H1 (cell line): ENCODE results near the gene IPO9. TPM values are rescaled to one million over a fixed set of nuclear protein-coding genes. Genes with fewer than 3 reads are reported as not detected.

Source experiments
- CTCF ChIA-PET: fragments of 300-600 bp; sonication (Branson Sonifier 250); formaldehyde crosslinking; loops from one replicate; lab custom pipeline; 2021; ENCODE audit not compliant: partially characterized antibody; lab: Charles Lee
- POLR2A ChIA-PET: fragments of 300-600 bp; sonication (Branson Sonifier 250); formaldehyde crosslinking; loops from one replicate; lab custom pipeline; 2021; ENCODE audit warnings: inconsistent platforms; ENCODE audit not compliant: partially characterized antibody; lab: Charles Lee
- DNase-seq, 2 experiments: peaks; one replicate each; pipeline versions ENCODE4 v3.0.0 to v3.0.0-alpha.2; 2010 to 2022; ENCODE audit warnings: low spot score in 2 of 2, low read depth in 1 of 2, mixed read lengths in 1 of 2
- FAIRE-seq: peaks from 2 replicates; lab custom pipeline; 2011; peaks lifted over from hg19 to GRCh38; lab: Jason Lieb, UNC
- H2AFZ ChIP-seq: 2 replicates; pipeline ENCODE4 v1.8.1; 2012; ENCODE audit warnings: low read length, inconsistent platforms
- H2AK5ac ChIP-seq: 2 replicates; pipeline ENCODE4 v1.6.1; 2013; ENCODE audit warnings: low read depth, low read length
- H2BK120ac ChIP-seq: replicated peaks from 2 replicates; pipeline ENCODE3; 2013; ENCODE audit warnings: low read depth, low read length, inconsistent platforms
- H2BK12ac ChIP-seq: 2 replicates; pipeline ENCODE4 v1.6.1; 2013; ENCODE audit warnings: low read depth, low read length
- H2BK15ac ChIP-seq: 2 replicates; pipeline ENCODE4 v1.6.1; 2013; ENCODE audit warnings: low read length
- H2BK20ac ChIP-seq: 2 replicates; pipeline ENCODE4 v1.6.1; 2013; ENCODE audit warnings: low read length
- H2BK5ac ChIP-seq: 2 replicates; pipeline ENCODE4 v1.6.1; 2013; ENCODE audit warnings: low read depth, low read length
- H3K14ac ChIP-seq: 2 replicates; pipeline ENCODE4 v1.6.1; 2013; ENCODE audit warnings: inconsistent platforms; ENCODE audit not compliant: insufficient read length
- H3K18ac ChIP-seq: 2 replicates; pipeline ENCODE4 v1.6.1; 2013; ENCODE audit warnings: low read length; ENCODE audit errors: extremely low read depth
- H3K23ac ChIP-seq: 2 replicates; pipeline ENCODE4 v1.6.1; 2013; ENCODE audit warnings: inconsistent platforms; ENCODE audit not compliant: insufficient read length
- H3K23me2 ChIP-seq: 2 replicates; pipeline ENCODE4 v1.6.1; 2013; ENCODE audit warnings: low read depth, low read length
- H3K27ac ChIP-seq: 2 replicates; pipeline ENCODE4 v1.6.1; 2011; ENCODE audit warnings: low read depth, low read length, inconsistent platforms
- H3K27me3 ChIP-seq, 4 experiments: replicated peaks in 1 of 4; 1 replicate in 1 of 4; 2 replicates in 3 of 4; pipeline versions ENCODE4 v1.6.1 to v1.8.1; 2011 to 2013; ENCODE audit warnings: low read length in 3 of 4, mild to moderate bottlenecking in 3 of 4, inconsistent platforms in 2 of 4, mixed read lengths in 2 of 4, moderate library complexity in 1 of 4; ENCODE audit not compliant: control insufficient read depth in 3 of 4, insufficient read depth in 3 of 4; ENCODE audit errors: extremely low read depth in 1 of 4
- H3K36me3 ChIP-seq, 4 experiments: 2 replicates each; pipeline versions ENCODE4 v1.6.1 to v1.8.1; 2011 to 2013; ENCODE audit warnings: mild to moderate bottlenecking in 4 of 4, low read length in 3 of 4, moderate library complexity in 2 of 4, control low read depth in 1 of 4, inconsistent platforms in 1 of 4; ENCODE audit not compliant: insufficient read depth in 4 of 4, control insufficient read depth in 2 of 4
- H3K4ac ChIP-seq: replicated peaks from 2 replicates; pipeline ENCODE3; 2013; ENCODE audit warnings: low read length, low read depth, mixed read lengths, inconsistent platforms; ENCODE audit not compliant: insufficient read length
- H3K4me1 ChIP-seq, 4 experiments: replicated peaks in 1 of 4; 1 replicate in 1 of 4; 2 replicates in 3 of 4; pipeline versions ENCODE4 v1.6.1 to v1.8.1; 2011 to 2013; ENCODE audit warnings: low read length in 3 of 4, inconsistent platforms in 2 of 4, mixed read lengths in 1 of 4; ENCODE audit not compliant: insufficient read depth in 4 of 4, control insufficient read depth in 3 of 4
- H3K4me2 ChIP-seq, 2 experiments: 2 replicates each; pipeline versions ENCODE4 v1.6.1 to v1.8.1; 2011 to 2013; ENCODE audit warnings: low read depth in 2 of 2, low read length in 2 of 2, control low read depth in 1 of 2, inconsistent platforms in 1 of 2, mild to moderate bottlenecking in 1 of 2; ENCODE audit not compliant: insufficient read depth in 1 of 2
- H3K4me3 ChIP-seq, 4 experiments: fragments of 200-600, 300-600 bp in 1 of 4; sonication (generic), shearing (Covaris generic), sonication (Bioruptor Twin) in 1 of 4; 2 replicates each; pipeline versions ENCODE4 v1.5.1 to v1.8.1; 2011 to 2016; ENCODE audit warnings: low read length in 4 of 4, low read depth in 3 of 4, control low read depth in 2 of 4, inconsistent platforms in 2 of 4, mild to moderate bottlenecking in 2 of 4, mixed read lengths in 1 of 4, moderate library complexity in 1 of 4; ENCODE audit not compliant: insufficient read depth in 2 of 4; ENCODE audit errors: extremely low read depth in 1 of 4
- H3K56ac ChIP-seq: replicated peaks from 2 replicates; pipeline ENCODE3; 2013; ENCODE audit warnings: low read depth, mild to moderate bottlenecking, mixed read lengths, low read length, inconsistent platforms; ENCODE audit not compliant: insufficient read length
- H3K79me1 ChIP-seq: 2 replicates; pipeline ENCODE4 v1.6.1; 2013; ENCODE audit warnings: low read depth, low read length, control low read depth
- H3K79me2 ChIP-seq, 2 experiments: 2 replicates each; pipeline versions ENCODE4 v1.6.1 to v1.8.1; 2012 to 2013; ENCODE audit warnings: low read length in 2 of 2, mild to moderate bottlenecking in 2 of 2, inconsistent platforms in 1 of 2; ENCODE audit not compliant: insufficient read depth in 2 of 2, control insufficient read depth in 1 of 2
- H3K9ac ChIP-seq, 4 experiments: replicated peaks in 1 of 4; 1 replicate in 1 of 4; 2 replicates in 3 of 4; pipeline versions ENCODE4 v1.6.1 to v1.8.1; 2011 to 2013; ENCODE audit warnings: low read depth in 3 of 4, low read length in 3 of 4, control low read depth in 2 of 4, mild to moderate bottlenecking in 2 of 4, moderate library complexity in 2 of 4, inconsistent platforms in 1 of 4; ENCODE audit errors: extremely low read depth in 1 of 4
- H3K9me3 ChIP-seq, 2 experiments: 2 replicates each; pipeline versions ENCODE4 v1.6.1 to v1.8.1; 2012 to 2013; ENCODE audit warnings: mild to moderate bottlenecking in 2 of 2, moderate library complexity in 2 of 2, control low read depth in 1 of 2, inconsistent platforms in 1 of 2, low read depth in 1 of 2, low read length in 1 of 2, mixed read lengths in 1 of 2; ENCODE audit not compliant: insufficient read depth in 2 of 2
- H4K20me1 ChIP-seq, 2 experiments: replicated peaks in 1 of 2; 2 replicates each; pipeline versions ENCODE3 to v1.8.1; 2011 to 2013; ENCODE audit warnings: inconsistent platforms in 2 of 2, low read length in 2 of 2, mild to moderate bottlenecking in 1 of 2; ENCODE audit not compliant: insufficient read depth in 2 of 2, control insufficient read depth in 1 of 2
- H4K5ac ChIP-seq: 2 replicates; pipeline ENCODE4 v1.6.1; 2013; ENCODE audit warnings: low read length, low read depth, mixed read lengths, inconsistent platforms; ENCODE audit not compliant: insufficient read length
- H4K8ac ChIP-seq: 2 replicates; pipeline ENCODE4 v1.8.0; 2013; ENCODE audit warnings: mild to moderate bottlenecking, moderate library complexity, low read length, inconsistent platforms; ENCODE audit not compliant: insufficient read depth; ENCODE audit errors: extremely low read depth
- H4K91ac ChIP-seq: replicated peaks from 2 replicates; pipeline ENCODE3; 2013; ENCODE audit warnings: low read length, mixed read lengths, inconsistent platforms; ENCODE audit not compliant: insufficient read length
- CBX5 ChIP-seq: fragments of 300-800, 300-1000 bp; sonication (generic); IDR thresholded peaks from 2 replicates; pipeline ENCODE4 v1.7.1; 2016; ENCODE audit warnings: antibody characterized with exemption, low read length, low read depth
- CEBPB ChIP-seq: IDR thresholded peaks from 2 replicates; pipeline ENCODE4 v1.6.1; 2012; ENCODE audit warnings: low read depth, low read length
- NRF1 ChIP-seq: IDR thresholded peaks from 2 replicates; pipeline ENCODE4 v1.6.1; 2011; ENCODE audit warnings: mild to moderate bottlenecking, low read depth, low read length, improper control_type of control experiment
- SIX5 ChIP-seq: IDR thresholded peaks from 2 replicates; pipeline ENCODE4 v1.6.1; 2011; ENCODE audit warnings: mild to moderate bottlenecking, low read depth, low read length
- WGBS, 2 experiments: shearing (Covaris generic) in 1 of 2; methylation state at CpG; one replicate each; pipeline versions ENCODE4 v1.1.6 to v1.1.7; 2013 to 2015; ENCODE audit warnings: low lambda C conversion rate in 2 of 2, mixed read lengths in 2 of 2, inconsistent platforms in 1 of 2, low coverage in 1 of 2, missing lambda C conversion rate in 1 of 2; ENCODE audit not compliant: insufficient replicate concordance in 2 of 2, insufficient coverage in 1 of 2, insufficient read length in 1 of 2; ENCODE audit errors: extremely low coverage in 1 of 2, missing lambda C conversion rate in 1 of 2; 5-methylcytosine and 5-hydroxymethylcytosine counted together
- polyA plus RNA-seq, 7 experiments: library from polyadenylated mRNA; depleted of rRNA in 3 of 7; stranded (reverse) in 5 of 7; unstranded in 2 of 7; fragments of >200 nt in 5 of 7; fragments of 200-250 nt in 2 of 7; gene quantifications; 1 replicate in 5 of 7; 2 replicates in 1 of 7; 4 replicates in 1 of 7; pipeline versions ENCODE4 v1.2.1 to v1.2.3, GENCODE V29; 2011 to 2013; ENCODE audit warnings: missing spikeins in 2 of 7, mixed read lengths in 2 of 7
- total RNA-seq: library from RNA; stranded (reverse); fragmentation: NEBNext Ultra II Directional; extraction: Animal tissue kit (Norgen Biotek cat#: 25700); gene quantifications from 2 replicates; pipeline ENCODE4 v1.2.1, GENCODE V29; 2021
- TF ChIP-seq, protein P1 (sequence below), 3 experiments: IDR thresholded peaks; 1 replicate in 2 of 3; 2 replicates in 1 of 3; pipeline versions ENCODE4 v1.5.1 to v1.6.1; 2011; ENCODE audit warnings: low read length in 3 of 3, mild to moderate bottlenecking in 3 of 3, inconsistent platforms in 2 of 3, low read depth in 1 of 3, moderate library complexity in 1 of 3; ENCODE audit not compliant: insufficient read depth in 1 of 3; ENCODE audit errors: control extremely low read depth in 1 of 3

Gene IPO9
- total and polyA plus RNA-seq, 2 of the 8 experiments (the other 6 are each of a cell fraction or from before 2014, with no cell fraction given): 61.0 to 122 TPM

DNA sequence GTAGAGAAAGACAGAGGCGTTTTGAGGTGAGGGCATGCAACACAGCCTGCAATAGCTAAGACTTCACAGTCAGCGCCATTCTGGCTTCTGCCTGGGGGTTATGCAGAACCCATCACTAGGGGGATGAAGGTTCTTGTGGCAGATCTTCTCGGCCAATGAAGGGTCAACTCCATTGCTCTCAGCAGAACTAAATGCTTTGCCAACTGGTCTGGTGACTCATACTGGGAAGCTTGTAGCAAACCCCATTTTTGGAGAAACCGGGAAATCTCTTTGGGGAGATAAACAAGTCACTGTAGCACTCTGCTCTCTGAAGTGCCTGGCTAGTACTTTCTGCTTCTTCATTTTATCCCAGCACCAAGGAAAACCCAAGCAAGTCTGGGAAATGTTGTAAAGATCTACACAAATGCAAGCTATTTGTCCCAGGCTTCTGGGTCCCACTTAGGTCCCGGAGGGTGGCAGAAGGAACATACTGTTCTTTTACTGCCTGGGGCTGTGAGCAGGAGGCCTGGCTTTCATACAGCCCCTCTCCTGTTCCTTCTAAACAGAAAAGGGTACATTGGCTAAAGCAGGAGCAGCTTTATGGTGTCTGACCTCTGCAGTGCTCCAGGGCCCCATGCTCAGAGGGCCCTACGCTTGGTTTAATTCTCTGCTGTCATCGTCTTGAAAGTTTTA is 88.5 kb downstream of the IPO9 start:
- 88% methylated on average over 7 of the region's 7 CpGs; no CpG with 5 or more reads in 1 of the 2 experiments for WGBS, 2 experiments
- FAIRE-seq (no peak), DNase-seq (no peak)
- no peaks in the 10 kb centered on the region for H3K36me3 ChIP-seq
- no peak overlapping the region for H2BK20ac ChIP-seq
- H2BK12ac ChIP-seq: no peak overlapping the region
- H3K79me2 ChIP-seq: no peaks in the 10 kb centered on the region
- H3K4me1 ChIP-seq: no peaks in the 10 kb centered on the region; a peak in 1 of 7 replicates
- H3K4me3 ChIP-seq: no peak overlapping the region
- no peak overlapping the region for H3K4me2 ChIP-seq
- no peak overlapping the region for H3K27ac ChIP-seq
- H2AFZ ChIP-seq: no peak overlapping the region
- H4K91ac ChIP-seq: no peak overlapping the region
- H3K18ac ChIP-seq: no peak overlapping the region
- H3K14ac ChIP-seq: no peak overlapping the region
- H3K9me3 ChIP-seq: no peaks in the 10 kb centered on the region
- no peak overlapping the region for H3K9ac ChIP-seq
- no peak overlapping the region for H2AK5ac ChIP-seq
- H3K23ac ChIP-seq: no peak overlapping the region
- H3K56ac ChIP-seq: no peak overlapping the region
- no peak overlapping the region for H3K4ac ChIP-seq
- TF ChIP-seq, protein P1, sequence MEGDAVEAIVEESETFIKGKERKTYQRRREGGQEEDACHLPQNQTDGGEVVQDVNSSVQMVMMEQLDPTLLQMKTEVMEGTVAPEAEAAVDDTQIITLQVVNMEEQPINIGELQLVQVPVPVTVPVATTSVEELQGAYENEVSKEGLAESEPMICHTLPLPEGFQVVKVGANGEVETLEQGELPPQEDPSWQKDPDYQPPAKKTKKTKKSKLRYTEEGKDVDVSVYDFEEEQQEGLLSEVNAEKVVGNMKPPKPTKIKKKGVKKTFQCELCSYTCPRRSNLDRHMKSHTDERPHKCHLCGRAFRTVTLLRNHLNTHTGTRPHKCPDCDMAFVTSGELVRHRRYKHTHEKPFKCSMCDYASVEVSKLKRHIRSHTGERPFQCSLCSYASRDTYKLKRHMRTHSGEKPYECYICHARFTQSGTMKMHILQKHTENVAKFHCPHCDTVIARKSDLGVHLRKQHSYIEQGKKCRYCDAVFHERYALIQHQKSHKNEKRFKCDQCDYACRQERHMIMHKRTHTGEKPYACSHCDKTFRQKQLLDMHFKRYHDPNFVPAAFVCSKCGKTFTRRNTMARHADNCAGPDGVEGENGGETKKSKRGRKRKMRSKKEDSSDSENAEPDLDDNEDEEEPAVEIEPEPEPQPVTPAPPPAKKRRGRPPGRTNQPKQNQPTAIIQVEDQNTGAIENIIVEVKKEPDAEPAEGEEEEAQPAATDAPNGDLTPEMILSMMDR (IDR thresholded peaks at IDR 0.05; ENCODE audit: control extremely low read depth in 1 of 3, insufficient read depth in 1 of 3, low read depth in 1 of 3, low read length in 3 of 3): no peak
- no peak for TF ChIP-seq NRF1
- TF ChIP-seq CBX5: no peak
- no peak for TF ChIP-seq SIX5
- TF ChIP-seq CEBPB: no peak
- H3K23me2 ChIP-seq: no peaks in the 10 kb centered on the region
- POLR2A ChIA-PET: interaction anchor here (1.2 to 1.9 kb wide), 4 partner anchors 19 to 93 kb away, joined by 3 to 5 read pairs (median 3); partner anchors contain the start of gene ELF3
- H4K20me1 ChIP-seq: no peaks in the 10 kb centered on the region
- H3K27me3 ChIP-seq: no peaks in the 10 kb centered on the region
- H4K5ac ChIP-seq: no peak overlapping the region
- H3K79me1 ChIP-seq: no peaks in the 10 kb centered on the region
- CTCF ChIA-PET: interaction anchor here (0.7 to 4.0 kb wide), 11 partner anchors 10 to 92 kb away, joined by 3 to 22 read pairs (median 3); partner anchors contain the start of gene LMOD1
- H4K8ac ChIP-seq: no peak overlapping the region
- no peak overlapping the region for H2BK120ac ChIP-seq
- H2BK5ac ChIP-seq: no peak overlapping the region
- H2BK15ac ChIP-seq: no peak overlapping the region
